NCI-H774 (cell line): ENCODE data around the gene RNF44.

Experiments
- DNase-seq: peaks from one replicate; lab custom pipeline; 2025; lab: John Stamatoyannopoulos, UW

The RNF44 gene

GRCh38 chr5:176536902-176537553 is at the start of gene RNF44:
TSS of gene RNF44 (minus strand) at chr5:176537402. CDS start at chr5:176532472, 4,930 bp downstream.
- peak; percentile 94 for DNase-seq

GRCh38 chr5:176583076-176583475 is 45.9 kb upstream of the RNF44 start:
- no peak for DNase-seq

- DNase-seq: no peak
These were observed 44.2 kb upstream of the RNF44 start for GRCh38 chr5:176581361-176581760.

GRCh38 chr5:176579323-176579722 is 42.1 kb upstream of the RNF44 start:
- no peak for DNase-seq

GRCh38 chr5:176578391-176578808 is 41.2 kb upstream of the RNF44 start:
- peak; percentile 61 for DNase-seq

- no peak for DNase-seq
These were observed 40.3 kb upstream of the RNF44 start for GRCh38 chr5:176577312-176578176.

GRCh38 chr5:176575488-176576422 is 38.6 kb upstream of the RNF44 start:
- DNase-seq: no peak

GRCh38 chr5:176575066-176575465 is 37.9 kb upstream of the RNF44 start:
- no peak for DNase-seq

- DNase-seq: no peak
These were observed 37.0 kb upstream of the RNF44 start for GRCh38 chr5:176574297-176574591.

- DNase-seq: peak; percentile 21
These were observed 36.5 kb upstream of the RNF44 start for GRCh38 chr5:176573564-176574296.

- no peak for DNase-seq
These were observed 32.8 kb upstream of the RNF44 start for GRCh38 chr5:176570044-176570443.

GRCh38 chr5:176568657-176569056 is 31.5 kb upstream of the RNF44 start:
- no peak for DNase-seq

GRCh38 chr5:176565760-176566288 is 28.6 kb upstream of the RNF44 start:
- DNase-seq: no peak

GRCh38 chr5:176564002-176564401 is 26.8 kb upstream of the RNF44 start:
- no peak for DNase-seq

- no peak for DNase-seq
These were observed 25.0 kb upstream of the RNF44 start for GRCh38 chr5:176562189-176562588.

- DNase-seq: no peak
These were observed 24.1 kb upstream of the RNF44 start for GRCh38 chr5:176561259-176561658.

GRCh38 chr5:176560364-176560763 is 23.2 kb upstream of the RNF44 start:
- no peak for DNase-seq

GRCh38 chr5:176559683-176560082 is 22.5 kb upstream of the RNF44 start:
- no peak for DNase-seq

GRCh38 chr5:176557846-176558245 is 20.6 kb upstream of the RNF44 start:
- no peak for DNase-seq

- no peak for DNase-seq
These were observed 16.3 kb upstream of the RNF44 start for GRCh38 chr5:176553260-176554085.
